ENCODE measurements around the gene SMIM31.

DNA sequence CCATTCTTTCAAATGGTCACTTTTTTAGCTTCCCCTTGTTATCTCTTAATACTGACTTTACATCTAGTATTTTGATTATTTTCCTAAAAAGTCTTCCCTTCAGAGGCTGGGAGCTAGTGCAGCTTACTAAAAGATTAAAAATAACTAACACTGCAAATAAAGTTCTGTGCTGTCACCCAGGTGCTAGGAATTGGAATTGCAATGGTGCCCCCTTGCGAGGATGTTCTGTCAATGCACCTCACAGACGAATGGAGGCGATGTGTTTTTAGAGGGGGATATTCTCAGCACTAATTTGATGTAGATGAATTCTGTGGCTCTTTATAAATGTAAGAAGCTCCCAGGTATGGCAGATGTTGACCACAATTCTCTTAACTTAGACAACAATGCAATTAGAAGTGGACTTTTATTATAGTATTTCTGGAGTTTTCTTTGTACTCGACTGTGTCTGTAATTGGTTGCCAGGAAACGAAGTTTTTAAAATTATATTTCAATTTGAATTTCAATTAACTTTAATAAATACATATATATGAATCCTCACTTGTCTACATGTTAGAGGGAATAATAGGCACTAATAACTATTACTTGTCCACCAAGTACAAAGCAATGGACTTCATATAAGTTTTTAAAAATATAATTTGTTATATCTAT lies 22.0 kb upstream of the SMIM31 start:
- no peak for TF ChIP-seq POLR2A (IDR thresholded peaks at IDR 0.05)
- TF ChIP-seq CTCF (IDR thresholded peaks at IDR 0.05), result peak; percentile 31 to 67 (median 60)
